CD4-positive, alpha-beta memory T cell (primary cell): ENCODE data around the gene NCAPD2. TPM values are rescaled to one million over a fixed set of nuclear protein-coding genes. Genes with fewer than 3 reads are reported as not detected.
"Not testable (repeated sequence)": the region's sequence is repeated elsewhere in the genome, so short reads cannot be mapped to it uniquely, and the experiment has no call there.

Experiments used
- CTCF ChIA-PET: fragments of 350-600 bp; sonication (Branson Sonifier 250); formaldehyde crosslinking; loops from one replicate; lab custom pipeline; 2021; ENCODE audit warnings: inconsistent platforms; ENCODE audit not compliant: partially characterized antibody; lab: Charles Lee
- POLR2A ChIA-PET: fragments of 350-600 bp; sonication (Branson Sonifier 250); formaldehyde crosslinking; loops from one replicate; lab custom pipeline; 2021; ENCODE audit not compliant: partially characterized antibody; lab: Charles Lee
- DNase-seq, 5 donors: peaks; one replicate each; pipeline versions ENCODE4 v3.0.0 to v3.0.0-alpha.2; 2020 to 2022; ENCODE audit warnings: mixed read lengths in 1 of 5
- H3K27ac ChIP-seq: one replicate; pipeline ENCODE4 v1.7.0; 2013; ENCODE audit warnings: low read depth, low read length
- H3K27me3 ChIP-seq: 2 replicates; pipeline ENCODE4 v1.7.0; 2013; ENCODE audit warnings: mild to moderate bottlenecking, low read length, moderate library complexity; ENCODE audit not compliant: insufficient read depth
- H3K36me3 ChIP-seq: 2 replicates; pipeline ENCODE4 v1.7.0; 2013; ENCODE audit warnings: mild to moderate bottlenecking, low read length, moderate library complexity; ENCODE audit not compliant: insufficient read depth
- H3K4me1 ChIP-seq: 2 replicates; pipeline ENCODE4 v1.7.0; 2013; ENCODE audit warnings: mild to moderate bottlenecking, low read length, moderate library complexity; ENCODE audit not compliant: insufficient read depth
- H3K4me3 ChIP-seq, 2 donors: one replicate each; pipeline ENCODE4 v1.7.0; 2013; ENCODE audit warnings: low read length in 2 of 2, mild to moderate bottlenecking in 1 of 2
- H3K9me3 ChIP-seq, 2 donors: one replicate each; pipeline ENCODE4 v1.7.0; 2013; ENCODE audit warnings: low read length in 2 of 2, control low read depth in 1 of 2; ENCODE audit not compliant: control insufficient read depth in 1 of 2
- H3K27ac Mint-ChIP-seq, 7 donors: one replicate each; pipeline ENCODE4 v1.8.0; 2020 to 2021; ENCODE audit warnings: mixed read lengths in 7 of 7, mild to moderate bottlenecking in 6 of 7, inconsistent platforms in 3 of 7, moderate library complexity in 3 of 7
- H3K27me3 Mint-ChIP-seq, 2 donors: one replicate each; pipeline ENCODE4 v1.8.0; 2020 to 2021; ENCODE audit warnings: mixed read lengths in 2 of 2
- H3K36me3 Mint-ChIP-seq, 2 donors: one replicate each; pipeline ENCODE4 v1.8.0; 2020 to 2021; ENCODE audit warnings: mixed read lengths in 2 of 2, inconsistent platforms in 1 of 2, mild to moderate bottlenecking in 1 of 2
- H3K4me1 Mint-ChIP-seq, 4 donors: one replicate each; pipeline ENCODE4 v1.8.0; 2020 to 2021; ENCODE audit warnings: mixed read lengths in 4 of 4, mild to moderate bottlenecking in 1 of 4
- H3K4me3 Mint-ChIP-seq, 8 donors: one replicate each; pipeline ENCODE4 v1.8.0; 2020 to 2021; ENCODE audit warnings: mixed read lengths in 8 of 8, mild to moderate bottlenecking in 7 of 8, moderate library complexity in 6 of 8, inconsistent platforms in 3 of 8
- H3K9me3 Mint-ChIP-seq, 8 donors: one replicate each; pipeline ENCODE4 v1.8.0; 2020 to 2021; ENCODE audit warnings: mixed read lengths in 8 of 8, mild to moderate bottlenecking in 5 of 8, inconsistent platforms in 3 of 8, moderate library complexity in 1 of 8
- intact Hi-C: fragments of 100-400 bp; cut with micrococcal nuclease; formaldehyde crosslinking; loops from one replicate; pipeline ENCODE4 v1.15.1; 2023
- polyA plus RNA-seq, 2 donors: library from polyadenylated mRNA; unstranded; fragments of 300-500 nt; fragmentation: Illumina TruSeq; gene quantifications; one replicate each; pipeline ENCODE4 v1.2.3, GENCODE V29; 2021
- total RNA-seq, 2 experiments: library from RNA; stranded (reverse); gene quantifications; one replicate each; pipeline ENCODE4 v1.2.3, GENCODE V29; 2021

The NCAPD2 gene
- total and polyA plus RNA-seq, 4 experiments from 2014 or later: 15.7 to 39.8 (median 33.6) TPM

- ChIA-PET POLR2A (interaction anchor here (0.6 to 7.8 kb wide), 25 partner anchors 9 to 451 kb away, joined by 3 to 99 read pairs (median 4); partner anchors contain the start of genes C12orf57, COPS7A, GAPDH and RNU7-1), CTCF (interaction anchor here (0.8 to 2.0 kb wide), 9 partner anchors 9 to 158 kb away, joined by 3 to 8 read pairs (median 4); partner anchors contain the start of gene VAMP1)
- peak within 1 kb of the TSS; percentile 89 to 98 (median 96) for H3K4me3 Mint-ChIP-seq
- H3K27me3 Mint-ChIP-seq: no peaks in the 10 kb centered on the region
- Histone ChIP-seq H3K27ac (peak within 1 kb of the TSS; percentile 87), H3K4me1 (peaks cover 37% of the 10 kb centered on the region), H3K4me3 (peak within 1 kb of the TSS; percentile 98 to 99), H3K9me3 (no peaks in the 10 kb centered on the region), H3K27me3 (no peaks in the 10 kb centered on the region), H3K36me3 (peaks cover 5% of the 10 kb centered on the region)
- peak; percentile 92 to 96 (median 94) for DNase-seq
- peaks cover 24 to 46% (median 34%) of the 10 kb centered on the region in 4 donors for H3K4me1 Mint-ChIP-seq
- H3K36me3 Mint-ChIP-seq: peaks cover 7 to 26% of the 10 kb centered on the region in 2 donors
- H3K9me3 Mint-ChIP-seq: peaks cover 0 to 2% (median 0%) of the 10 kb centered on the region in 8 donors
- intact Hi-C loops: loop anchor here (1.0 to 2.0 kb wide), 7 partner anchors 23 to 359 kb away; partner anchors contain the start of genes GAPDH, USP5, VAMP1 and ZNF384
- H3K27ac Mint-ChIP-seq: peak within 1 kb of the TSS; percentile 90 to 99 (median 97)
These were observed 935 bp upstream of the NCAPD2 start, which contains the start of gene MRPL51 for GRCh38 chr12:6492838-6493496. Gene MRPL51 (minus strand): TSS chr12:6493262. CDS start chr12:6493136, 126 bp downstream.

- H3K4me1 Mint-ChIP-seq: peaks cover 26 to 46% (median 35%) of the 10 kb centered on the region in 4 donors
- H3K4me1 ChIP-seq: peaks cover 37% of the 10 kb centered on the region
- peaks cover 0 to 2% (median 0%) of the 10 kb centered on the region in 8 donors for H3K9me3 Mint-ChIP-seq
- peak overlapping the region; percentile 79 to 99 for H3K4me3 ChIP-seq
- peaks cover 7 to 32% of the 10 kb centered on the region in 2 donors for H3K36me3 Mint-ChIP-seq
- peak overlapping the region; percentile 89 to 98 (median 96) for H3K4me3 Mint-ChIP-seq
- POLR2A ChIA-PET: interaction anchor here (1.0 to 7.8 kb wide), 8 partner anchors 12 to 74 kb away, joined by 4 to 97 read pairs (median 8); partner anchors contain the start of genes GAPDH, NOP2, TAPBPL and VAMP1
- no peaks in the 10 kb centered on the region for H3K9me3 ChIP-seq
- no peaks in the 10 kb centered on the region for H3K27me3 ChIP-seq
- no peak for DNase-seq
- H3K27ac Mint-ChIP-seq: peak overlapping the region; percentile 90 to 98 (median 96)
- CTCF ChIA-PET: interaction anchor here (0.8 to 3.1 kb wide), 7 partner anchors 10 to 71 kb away, joined by 3 to 24 read pairs (median 5); partner anchors contain the start of gene GAPDH
- peak overlapping the region; percentile 87 for H3K27ac ChIP-seq
- peaks cover 5% of the 10 kb centered on the region for H3K36me3 ChIP-seq
- no peaks in the 10 kb centered on the region for H3K27me3 Mint-ChIP-seq
- intact Hi-C loops: loop anchor here (2.0 kb wide), 1 partner anchor 168 kb away; the partner anchor contains the start of gene ING4
These were observed 399 bp downstream of the NCAPD2 start for GRCh38 chr12:6494258-6494743.

GRCh38 chr12:6494968-6495367 lies 1.1 kb downstream of the NCAPD2 start:
- Mint-ChIP-seq H3K4me3 (peak overlapping the region; percentile 89 to 98 (median 96)), H3K27ac (peak overlapping the region; percentile 90 to 98 (median 96)), H3K4me1 (peaks cover 26 to 46% (median 35%) of the 10 kb centered on the region in 4 donors), H3K27me3 (no peaks in the 10 kb centered on the region), H3K9me3 (peaks cover 0 to 2% (median 0%) of the 10 kb centered on the region in 8 donors), H3K36me3 (peaks cover 7 to 32% of the 10 kb centered on the region in 2 donors)
- H3K4me3 ChIP-seq: peak overlapping the region in 1 of 2 donors; percentile 99
- ChIA-PET CTCF (interaction anchor here (0.8 to 3.1 kb wide), 8 partner anchors 11 to 72 kb away, joined by 3 to 24 read pairs (median 4); partner anchors contain the start of gene GAPDH), POLR2A (interaction anchor here (0.5 to 7.8 kb wide), 10 partner anchors 12 to 195 kb away, joined by 4 to 97 read pairs (median 6); partner anchors contain the start of genes GAPDH, NOP2, TAPBPL and VAMP1)
- H3K9me3 ChIP-seq: no peaks in the 10 kb centered on the region
- H3K36me3 ChIP-seq: peaks cover 5% of the 10 kb centered on the region
- intact Hi-C loops: loop anchor here (2.0 kb wide), 1 partner anchor 168 kb away; the partner anchor contains the start of gene ING4
- peak overlapping the region; percentile 87 for H3K27ac ChIP-seq
- H3K4me1 ChIP-seq: peaks cover 37% of the 10 kb centered on the region
- no peaks in the 10 kb centered on the region for H3K27me3 ChIP-seq
- DNase-seq: no peak

GRCh38 chr12:6497291-6497690 lies 3.4 kb downstream of the NCAPD2 start:
- H3K36me3 ChIP-seq, H3K4me3 ChIP-seq, H3K27me3 ChIP-seq, H3K9me3 Mint-ChIP-seq, H3K27ac ChIP-seq, intact Hi-C loops, DNase-seq, H3K9me3 ChIP-seq, H3K27me3 Mint-ChIP-seq: not testable (repeated sequence)
- H3K4me1 ChIP-seq: peaks cover 34% of the 10 kb centered on the region
- Mint-ChIP-seq H3K27ac (peak overlapping the region in 4 of 7 donors; percentile 50 to 87 (median 74)), H3K4me3 (peak overlapping the region in 1 of 8 donors; percentile 26), H3K36me3 (peaks cover 5 to 29% of the 10 kb centered on the region in 2 donors), H3K4me1 (peaks cover 27 to 39% (median 31%) of the 10 kb centered on the region in 4 donors)
- CTCF ChIA-PET: interaction anchor here (0.6 to 3.1 kb wide), 6 partner anchors 15 to 123 kb away, joined by 3 to 24 read pairs (median 4); no protein-coding TSS in a partner anchor
- POLR2A ChIA-PET: interaction anchor here (1.3 to 7.8 kb wide), 3 partner anchors 27 to 57 kb away, joined by 3 to 97 read pairs (median 7); partner anchors contain the start of genes GAPDH and VAMP1

GRCh38 chr12:6500466-6500865 lies 6.6 kb downstream of the NCAPD2 start:
- ChIA-PET CTCF (interaction anchor here (1.4 to 2.4 kb wide), 3 partner anchors 34 to 77 kb away, joined by 4 to 10 read pairs (median 5); no protein-coding TSS in a partner anchor), POLR2A (interaction anchor here (2.6 kb wide), 1 partner anchor 30 kb away, joined by 11 read pairs; the partner anchor contains the start of gene VAMP1)
- Histone ChIP-seq H3K27ac (no peak overlapping the region), H3K4me1 (peaks cover 15% of the 10 kb centered on the region), H3K36me3 (peaks cover 5% of the 10 kb centered on the region), H3K27me3 (no peaks in the 10 kb centered on the region), H3K9me3 (no peaks in the 10 kb centered on the region), H3K4me3 (no peak overlapping the region)
- Mint-ChIP-seq H3K36me3 (peaks cover 3 to 20% of the 10 kb centered on the region in 2 donors), H3K27me3 (no peaks in the 10 kb centered on the region), H3K4me3 (no peak overlapping the region), H3K9me3 (no peaks in the 10 kb centered on the region), H3K4me1 (peaks cover 9 to 13% (median 10%) of the 10 kb centered on the region in 4 donors), H3K27ac (peak overlapping the region in 1 of 7 donors; percentile 13)
- intact Hi-C loops: no loop called here
- DNase-seq: no peak

GRCh38 chr12:6507102-6507998 lies 13.4 kb downstream of the NCAPD2 start:
- Mint-ChIP-seq H3K27me3 (no peaks in the 10 kb centered on the region), H3K4me3 (no peak overlapping the region), H3K9me3 (no peaks in the 10 kb centered on the region), H3K27ac (peak overlapping the region in 1 of 7 donors; percentile 10), H3K4me1 (peaks cover 4 to 8% (median 7%) of the 10 kb centered on the region in 4 donors), H3K36me3 (peaks cover 31 to 34% of the 10 kb centered on the region in 2 donors)
- Histone ChIP-seq H3K9me3 (no peaks in the 10 kb centered on the region), H3K36me3 (peaks cover 14% of the 10 kb centered on the region), H3K27me3 (no peaks in the 10 kb centered on the region), H3K4me1 (no peaks in the 10 kb centered on the region), H3K27ac (no peak overlapping the region), H3K4me3 (no peak overlapping the region)
- ChIA-PET CTCF (interaction anchor here (1.7 kb wide), 1 partner anchor 172 kb away, joined by 4 read pairs; no protein-coding TSS in a partner anchor), POLR2A (interaction anchor here (0.9 kb wide), 1 partner anchor 27 kb away, joined by 5 read pairs; the partner anchor contains the start of gene GAPDH)
- no peak for DNase-seq
- intact Hi-C loops: no loop called here
